ENCODE data around the gene CHST5. TPM values are rescaled to one million over a fixed set of nuclear protein-coding genes. Genes with fewer than 3 reads are reported as not detected.

The CHST5 gene
- total and polyA plus RNA-seq, 2 of the 13 experiments (the other 11 are each of a cell fraction or from before 2014, with no cell fraction given), result 0.05 TPM; not detected in 1

GRCh38 chr16:75506107-75506506 lies 29.8 kb downstream of the CHST5 start:
- H3K79me2 ChIP-seq (ENCODE audit: insufficient read depth, low read length), result no peaks in the 10 kb centered on the region
- H4K20me1 ChIP-seq (ENCODE audit: insufficient read depth, low read length), result no peaks in the 10 kb centered on the region
- peak overlapping the region; percentile 53 for H3K4me2 ChIP-seq (ENCODE audit: low read depth, low read length)
- WGBS (ENCODE audit: low lambda C conversion rate), result 57% methylated on average over 3 of the region's 3 CpGs
- H2AFZ ChIP-seq (ENCODE audit: low read length), result no peak overlapping the region
- no peak for DNase-seq (ENCODE audit: low spot score)
- intact Hi-C loops (cut with micrococcal nuclease; ENCODE audit: unreplicated experiment), result no loop called here
- no peak overlapping the region for H3K27ac ChIP-seq (ENCODE audit: extremely low read length, insufficient read depth, low read length)
- peaks cover 51% of the 10 kb centered on the region for H3K4me1 ChIP-seq (ENCODE audit: insufficient read depth, low read length)
- H3K27me3 ChIP-seq (ENCODE audit: control insufficient read depth in 1 of 2, insufficient read depth in 2 of 2, low read length in 2 of 2), result peaks cover 0 to 7% of the 10 kb centered on the region in 2 experiments; a peak in 2 of 5 replicates
- CTCF ChIA-PET (ENCODE audit: low intra/inter-chr PET ratio, low total read pairs), result no interaction called here
- no peak for ATAC-seq
- H3K36me3 ChIP-seq (replicated peaks in 1 of 2; ENCODE audit: control insufficient read depth in 1 of 2, insufficient read depth in 2 of 2, low read length in 2 of 2), result no peaks in the 10 kb centered on the region
- no peaks in the 10 kb centered on the region for H3K9me3 ChIP-seq (ENCODE audit: low read length)
- no TSS peak for BruUV-seq (replicated peaks)
- in situ Hi-C loops (cut with HindIII; ENCODE audit: extremely low pct_ligation_motif_present, low pct_unique_long_range_greater_than_20kb), result no loop called here
- no peak overlapping the region for H3K9ac ChIP-seq (ENCODE audit: insufficient read depth, low read depth, low read length)
- H3K4me3 ChIP-seq (replicated peaks in 1 of 3; ENCODE audit: insufficient read depth in 1 of 3, low read depth in 2 of 3, low read length in 3 of 3), result no peak overlapping the region
- FAIRE-seq, result no peak
- POLR2A ChIA-PET, result no interaction called here
- TF ChIP-seq ZSCAN12 (CRISPR knock-in tag; IDR thresholded peaks at IDR 0.05), result no peak
- no peak for TF ChIP-seq DRAP1 (CRISPR knock-in tag; IDR thresholded peaks at IDR 0.05)
- 0 out of 2 replicates have a peak, but pooled peaks have one; percentile 80 for TF ChIP-seq ZNF317 (CRISPR knock-in tag; IDR thresholded peaks at IDR 0.05)
- TF ChIP-seq EP300 (IDR thresholded peaks at IDR 0.05; ENCODE audit: low read depth in 2 of 2, low read length in 2 of 2), result no peak
- TF ChIP-seq EP300 (CRISPR knock-in tag; IDR thresholded peaks at IDR 0.05; ENCODE audit: borderline replicate concordance), result no peak
- TF ChIP-seq CEBPZ (IDR thresholded peaks at IDR 0.05; ENCODE audit: low read length), result no peak
- no peak for TF ChIP-seq ZNF256 (CRISPR knock-in tag; conservative IDR thresholded peaks at IDR 0.05)
- no peak for TF ChIP-seq MYC (CRISPR knock-in tag; IDR thresholded peaks at IDR 0.05; ENCODE audit: borderline replicate concordance)
- TF ChIP-seq ZNF329 (CRISPR knock-in tag; IDR thresholded peaks at IDR 0.05; ENCODE audit: low read depth), result no peak
- TF ChIP-seq PITX1 (CRISPR knock-in tag; IDR thresholded peaks at IDR 0.05), result no peak

Measured in HepG2 (cell line).